ENCODE measurements around the gene PMF1. TPM values are rescaled to one million over a fixed set of nuclear protein-coding genes. Genes with fewer than 3 reads are reported as not detected.
"Not testable (repeated sequence)": the region's sequence is repeated elsewhere in the genome, so short reads cannot be mapped to it uniquely, and the experiment has no call there.

PMF1 gene
- total RNA-seq, 4 donors from 2014 or later, result 34.0 to 74.8 (median 49.5) TPM

DNA sequence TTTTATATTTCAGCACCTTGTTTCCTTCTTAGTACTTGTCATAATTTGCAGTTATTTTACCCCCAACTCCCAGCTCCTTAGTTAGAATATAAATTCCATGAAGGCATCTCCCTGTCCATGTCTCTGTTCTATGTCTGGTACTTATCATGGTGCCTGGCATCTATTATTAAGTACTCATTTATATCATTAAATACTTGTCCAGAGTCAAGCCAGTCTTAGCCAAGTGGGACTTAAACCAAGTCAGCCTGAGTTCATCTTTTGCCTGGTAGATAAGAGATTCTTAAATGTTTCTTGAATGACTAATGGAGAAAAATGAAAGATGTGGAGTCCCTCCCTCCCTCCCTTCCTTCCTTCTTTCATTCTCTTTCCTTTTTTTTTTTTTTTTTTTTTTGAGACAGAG, 9.5 kb upstream of the PMF1 start:
- DNase-seq (ENCODE audit: low spot score), result no peak
- TF ChIP-seq, protein P1, sequence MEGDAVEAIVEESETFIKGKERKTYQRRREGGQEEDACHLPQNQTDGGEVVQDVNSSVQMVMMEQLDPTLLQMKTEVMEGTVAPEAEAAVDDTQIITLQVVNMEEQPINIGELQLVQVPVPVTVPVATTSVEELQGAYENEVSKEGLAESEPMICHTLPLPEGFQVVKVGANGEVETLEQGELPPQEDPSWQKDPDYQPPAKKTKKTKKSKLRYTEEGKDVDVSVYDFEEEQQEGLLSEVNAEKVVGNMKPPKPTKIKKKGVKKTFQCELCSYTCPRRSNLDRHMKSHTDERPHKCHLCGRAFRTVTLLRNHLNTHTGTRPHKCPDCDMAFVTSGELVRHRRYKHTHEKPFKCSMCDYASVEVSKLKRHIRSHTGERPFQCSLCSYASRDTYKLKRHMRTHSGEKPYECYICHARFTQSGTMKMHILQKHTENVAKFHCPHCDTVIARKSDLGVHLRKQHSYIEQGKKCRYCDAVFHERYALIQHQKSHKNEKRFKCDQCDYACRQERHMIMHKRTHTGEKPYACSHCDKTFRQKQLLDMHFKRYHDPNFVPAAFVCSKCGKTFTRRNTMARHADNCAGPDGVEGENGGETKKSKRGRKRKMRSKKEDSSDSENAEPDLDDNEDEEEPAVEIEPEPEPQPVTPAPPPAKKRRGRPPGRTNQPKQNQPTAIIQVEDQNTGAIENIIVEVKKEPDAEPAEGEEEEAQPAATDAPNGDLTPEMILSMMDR (IDR thresholded peaks at IDR 0.05), result no peak
- ATAC-seq (ENCODE audit: low FRiP score), result peak; percentile 57

DNA sequence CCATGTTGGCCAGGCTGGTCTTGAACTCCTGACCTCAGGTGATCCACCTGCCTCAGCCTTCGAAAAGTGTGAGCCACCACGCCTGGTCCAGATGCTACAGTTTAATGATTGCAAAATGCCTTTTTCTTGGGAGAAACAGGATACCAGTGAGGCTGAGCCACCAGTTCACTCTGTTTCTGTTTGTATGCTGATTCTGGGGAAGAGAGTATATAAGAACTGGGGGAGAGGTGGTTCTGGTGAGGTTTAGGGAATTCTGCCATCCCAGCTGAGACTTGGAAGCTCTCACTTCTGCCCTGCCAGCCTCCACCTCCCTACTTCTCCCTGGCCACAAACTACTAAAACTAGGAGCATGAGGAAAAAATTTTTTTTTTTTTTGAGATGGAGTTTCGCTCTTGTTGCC, 8.1 kb upstream of the PMF1 start:
- no peak for DNase-seq (ENCODE audit: low spot score)
- TF ChIP-seq, protein P1 (IDR thresholded peaks at IDR 0.05), result no peak
- no peak for ATAC-seq (ENCODE audit: low FRiP score)

DNA sequence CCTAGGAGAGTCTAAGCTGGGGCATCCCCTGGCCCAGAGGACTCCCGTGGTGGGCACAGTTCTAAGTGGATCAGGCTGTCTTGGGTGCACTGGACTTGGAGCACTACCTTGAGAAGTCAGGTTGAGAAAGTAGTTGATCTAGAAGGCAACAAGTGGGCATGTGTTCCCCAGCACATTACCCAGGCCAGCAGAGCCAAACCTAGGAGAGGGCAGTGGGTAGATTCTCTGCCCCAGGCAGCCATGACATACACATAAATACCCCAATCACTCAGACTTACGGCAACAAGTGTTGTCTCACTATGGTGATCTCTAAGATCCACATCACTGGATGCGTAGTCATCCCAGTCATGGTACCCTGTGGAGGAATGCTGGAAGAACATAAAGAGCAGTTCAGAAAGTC, 1.6 kb upstream of the PMF1 start:
- no peak for DNase-seq (ENCODE audit: low spot score)
- no peak for ATAC-seq (ENCODE audit: low FRiP score)
- TF ChIP-seq, protein P1 (IDR thresholded peaks at IDR 0.05), result no peak

DNA sequence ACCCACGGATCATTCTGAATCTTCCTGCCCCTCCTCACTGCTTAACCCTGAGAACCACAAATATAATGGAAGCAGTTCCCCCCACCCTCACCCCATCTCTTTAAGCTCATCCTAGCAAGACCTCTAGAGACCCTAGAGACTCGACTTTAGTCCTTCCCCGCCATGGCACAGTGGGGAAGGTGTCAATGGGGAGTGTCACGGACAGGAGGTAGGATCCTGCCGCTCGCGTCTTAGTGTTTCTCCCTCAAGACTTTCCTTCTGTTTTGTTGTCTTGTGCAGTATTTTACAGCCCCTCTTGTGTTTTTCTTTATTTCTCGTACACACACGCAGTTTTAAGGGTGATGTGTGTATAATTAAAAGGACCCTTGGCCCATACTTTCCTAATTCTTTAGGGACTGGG, 677 bp upstream of the PMF1 start:
- DNase-seq (ENCODE audit: low spot score) (no peak), ATAC-seq (ENCODE audit: low FRiP score) (no peak)
- TF ChIP-seq, protein P1 (IDR thresholded peaks at IDR 0.05), result no peak

DNA sequence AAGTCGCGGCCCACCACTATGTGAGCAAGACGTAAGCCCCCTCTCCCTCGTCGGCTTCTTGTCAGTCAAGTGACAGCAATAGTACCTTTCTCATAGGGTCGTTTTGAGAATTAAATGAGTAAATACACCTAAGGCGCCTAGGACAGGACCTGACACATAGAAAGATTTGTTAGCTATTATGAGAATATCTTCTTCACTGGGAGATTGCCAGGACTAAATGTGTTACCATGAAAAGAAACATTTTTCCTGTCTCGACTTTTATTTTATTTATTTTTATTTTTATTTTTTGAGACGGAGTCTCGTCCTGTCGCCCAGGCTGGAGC, 798 bp downstream of the PMF1 start:
- ATAC-seq (ENCODE audit: low FRiP score) (no peak), DNase-seq (ENCODE audit: low spot score) (no peak)
- TF ChIP-seq, protein P1 (IDR thresholded peaks at IDR 0.05), result no peak

DNA sequence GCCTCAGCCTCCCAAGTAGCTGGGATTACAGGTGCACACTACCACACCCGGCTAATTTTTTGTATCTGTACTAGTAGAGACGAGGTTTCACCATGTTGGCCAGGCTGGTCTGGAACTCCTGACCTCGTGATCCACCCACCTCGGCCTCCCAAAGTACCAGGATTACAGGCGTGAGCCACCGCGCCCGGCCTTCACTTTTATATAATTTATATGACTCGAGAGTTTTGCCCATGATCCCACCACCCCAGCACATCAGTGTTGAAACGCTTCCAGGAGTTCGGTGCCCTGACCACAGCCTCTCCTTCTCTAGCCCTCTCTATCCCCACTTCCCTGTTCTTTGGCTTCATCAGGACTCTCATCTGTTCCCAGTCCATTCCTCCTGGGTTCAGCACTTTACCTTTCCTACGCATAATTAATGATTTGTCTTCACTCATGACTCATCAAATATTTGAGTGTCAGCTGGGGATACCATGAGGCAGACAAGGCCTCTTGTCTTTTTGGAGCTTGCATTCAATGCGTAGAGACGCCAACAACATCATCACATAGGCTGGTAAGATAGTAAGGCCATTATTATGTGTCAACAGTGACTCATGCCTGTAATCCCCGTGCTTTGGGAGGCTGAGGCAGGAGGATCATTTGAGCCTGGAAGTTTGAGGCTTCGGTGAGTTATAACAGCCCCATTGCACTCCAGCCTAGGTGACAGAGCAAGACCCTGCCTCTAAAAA, 1.4 kb downstream of the PMF1 start:
- DNase-seq (ENCODE audit: low spot score) (no peak), ATAC-seq (ENCODE audit: low FRiP score) (peak; percentile 22)
- TF ChIP-seq, protein P1 (IDR thresholded peaks at IDR 0.05), result no peak

DNA sequence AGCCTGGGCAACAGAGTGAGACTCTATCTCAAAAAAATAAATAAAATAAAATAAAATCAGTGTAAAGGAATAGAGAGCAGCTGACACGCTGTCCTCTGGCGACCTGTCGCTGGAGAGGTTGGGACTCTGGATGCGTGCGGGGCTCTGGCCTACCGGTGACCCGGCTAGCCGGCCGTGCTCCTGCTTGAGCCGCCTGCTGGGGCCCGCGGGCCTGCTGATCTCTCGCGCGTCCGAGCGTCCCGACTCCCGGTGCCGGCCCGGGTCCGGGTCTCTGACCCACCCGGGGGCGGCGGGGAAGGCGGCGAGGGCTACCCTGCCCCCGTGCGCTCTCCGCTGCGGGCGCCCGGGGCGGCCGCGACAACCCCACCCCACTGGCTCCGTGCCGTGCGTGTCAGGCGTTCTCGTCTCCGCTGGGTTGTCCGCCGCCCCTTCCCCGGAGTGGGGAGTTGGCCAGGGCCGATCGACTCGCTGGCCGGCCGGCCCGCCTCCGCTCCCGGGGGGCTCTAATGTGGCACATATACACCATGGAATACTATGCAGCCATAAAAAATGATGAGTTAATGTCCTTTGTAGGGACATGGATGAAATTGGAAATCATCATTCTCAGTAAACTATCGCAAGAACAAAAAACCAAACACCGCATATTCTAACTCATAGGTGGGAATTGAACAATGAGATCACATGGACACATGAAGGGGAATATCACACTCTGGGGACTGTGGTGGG, 3.7 kb downstream of the PMF1 start:
- ATAC-seq (ENCODE audit: low FRiP score); DNase-seq (ENCODE audit: low spot score): not testable (repeated sequence)

Data from omental fat pad (tissue), 4 donors.